Subcutaneous preadipocyte (primary cell): ENCODE measurements around the gene TINAG. TPM values are rescaled to one million over a fixed set of nuclear protein-coding genes. Genes with fewer than 3 reads are reported as not detected.

Source experiments
- total RNA-seq: library from RNA; depleted of rRNA; stranded (reverse); fragments of >200 nt; gene quantifications from 2 replicates; pipeline ENCODE4 v1.2.3, GENCODE V29; 2012

The TINAG gene
- not detected in 2 replicates for total RNA-seq

GRCh38 chr6:54308289-54308985 is at the start of gene TINAG:
Gene TINAG, plus strand, starts transcription at chr6:54308441. Its CDS starts 110 bp downstream, at chr6:54308551.

Other genes with a start within 250 kb of the TINAG start
- gene MLIP, start 197.0 kb upstream of the TINAG start, total RNA-seq = not detected in 2 replicates